ENCODE measurements around the gene CHID1. TPM values are rescaled to one million over a fixed set of nuclear protein-coding genes. Genes with fewer than 3 reads are reported as not detected.

Gene CHID1
- total RNA-seq, 2 experiments from 2014 or later: 30.6 to 71.1 TPM

DNA sequence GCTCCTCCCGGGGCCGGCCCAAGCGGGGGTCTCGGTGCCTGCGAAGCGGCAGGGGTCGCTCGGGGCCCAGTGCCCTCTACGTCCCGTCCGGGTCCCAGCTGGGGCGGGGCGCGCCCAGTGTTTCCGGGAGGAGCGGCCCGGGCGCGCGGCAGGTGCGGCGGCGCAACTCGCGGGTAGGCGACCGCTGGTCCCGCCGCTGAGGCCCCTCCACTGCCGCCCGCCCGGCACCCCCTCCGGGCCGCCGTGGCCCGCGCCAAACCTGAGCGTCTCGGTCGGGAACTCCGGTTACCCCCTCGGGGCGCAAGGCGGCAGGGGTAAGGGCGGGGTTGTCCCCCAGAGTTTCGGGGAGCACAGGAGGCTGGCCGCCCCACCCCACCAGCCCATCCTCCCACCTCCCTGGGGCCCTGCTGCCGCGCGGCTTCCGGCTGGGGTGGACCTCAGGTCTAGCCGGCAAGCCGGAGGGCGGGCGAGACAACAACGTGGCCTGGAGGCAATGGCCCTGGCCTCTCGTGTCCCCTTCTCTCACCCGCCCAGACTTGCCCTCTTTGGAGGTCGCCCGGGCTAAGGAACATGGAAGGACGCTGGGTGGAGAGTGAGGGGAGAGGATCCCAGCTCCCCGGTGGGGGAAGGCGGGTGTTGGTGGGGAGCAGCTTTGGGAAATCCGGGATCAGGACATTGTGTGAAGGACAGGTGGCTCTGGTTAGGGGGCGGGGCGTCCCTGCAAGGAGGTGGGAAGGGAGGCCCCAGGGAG, 83.3 kb downstream of the CHID1 start:
- Histone ChIP-seq H3K4me1 (ENCODE audit: insufficient read depth, low read length, poor library complexity, severe bottlenecking) (peaks cover 36% of the 10 kb centered on the region), H3K4me2 (ENCODE audit: low read length) (peak overlapping the region; percentile 76), H2AFZ (ENCODE audit: low read length) (peak overlapping the region; percentile 59; the same call in 1 of the 2 replicates), H3K9me3 (ENCODE audit: low read length) (no peaks in the 10 kb centered on the region), H3K4me3 (ENCODE audit: low read depth, low read length, poor library complexity, severe bottlenecking) (peak overlapping the region; percentile 62), H3K9me2 (ENCODE audit: insufficient read depth, low read length) (no peaks in the 10 kb centered on the region), H3K36me3 (ENCODE audit: insufficient read depth, low read length) (no peaks in the 10 kb centered on the region), H4K20me1 (ENCODE audit: insufficient read depth, low read length) (no peaks in the 10 kb centered on the region), H3K27ac (ENCODE audit: low read depth, low read length, poor library complexity, severe bottlenecking) (no peak overlapping the region), H3K79me2 (ENCODE audit: insufficient read depth, low read depth, low read length) (no peaks in the 10 kb centered on the region)
- TF ChIP-seq CTCF (conservative IDR thresholded peaks at IDR 0.05; ENCODE audit: low read length) (no peak), EZH2phosphoT487 (IDR thresholded peaks at IDR 0.05; ENCODE audit: borderline replicate concordance, low read depth, low read length) (no peak)
- CTCF ChIA-PET (ENCODE audit: unreplicated experiment): no interaction called here
- POLR2A ChIA-PET: interaction anchor here (0.8 kb wide), 1 partner anchor 8 kb away, joined by 3 read pairs; no protein-coding TSS in a partner anchor
- no TSS peak for BruUV-seq (replicated peaks)
- intact Hi-C loops (cut with micrococcal nuclease; ENCODE audit: unreplicated experiment): no loop called here
- DNase-seq (ENCODE audit: low spot score): peak; percentile 43

DNA sequence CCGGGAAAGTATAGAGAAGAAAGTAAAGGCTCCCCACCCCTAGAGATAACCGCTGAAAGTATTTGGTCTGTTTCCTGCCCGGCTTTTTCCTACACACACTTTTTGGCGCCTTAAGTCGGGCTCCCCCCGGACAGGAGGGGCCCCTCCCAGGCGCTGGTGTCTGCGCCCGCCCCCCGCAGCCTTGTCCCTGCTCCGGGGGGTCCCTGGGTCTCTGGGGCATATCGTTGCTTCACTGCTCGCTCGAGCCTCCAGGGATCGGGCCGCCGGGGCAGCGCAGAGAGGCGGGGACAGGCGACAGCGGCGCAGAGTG, 83.8 kb downstream of the CHID1 start:
- Histone ChIP-seq H3K4me1 (ENCODE audit: insufficient read depth, low read length, poor library complexity, severe bottlenecking) (peaks cover 36% of the 10 kb centered on the region), H4K20me1 (ENCODE audit: insufficient read depth, low read length) (no peaks in the 10 kb centered on the region), H2AFZ (ENCODE audit: low read length) (peak overlapping the region; percentile 59; the same call in 1 of the 2 replicates), H3K4me2 (ENCODE audit: low read length) (peak overlapping the region; percentile 76), H3K36me3 (ENCODE audit: insufficient read depth, low read length) (no peaks in the 10 kb centered on the region), H3K27ac (ENCODE audit: low read depth, low read length, poor library complexity, severe bottlenecking) (no peak overlapping the region), H3K9me3 (ENCODE audit: low read length) (no peaks in the 10 kb centered on the region), H3K9me2 (ENCODE audit: insufficient read depth, low read length) (no peaks in the 10 kb centered on the region), H3K4me3 (ENCODE audit: low read depth, low read length, poor library complexity, severe bottlenecking) (peak overlapping the region; percentile 62), H3K79me2 (ENCODE audit: insufficient read depth, low read depth, low read length) (no peaks in the 10 kb centered on the region)
- DNase-seq (ENCODE audit: low spot score): no peak
- TF ChIP-seq EZH2phosphoT487 (IDR thresholded peaks at IDR 0.05; ENCODE audit: borderline replicate concordance, low read depth, low read length) (no peak), CTCF (conservative IDR thresholded peaks at IDR 0.05; ENCODE audit: low read length) (no peak)
- intact Hi-C loops (cut with micrococcal nuclease; ENCODE audit: unreplicated experiment): no loop called here
- BruUV-seq (replicated peaks): no TSS peak
- ChIA-PET POLR2A (no interaction called here), CTCF (ENCODE audit: unreplicated experiment) (no interaction called here)

- H3K9me2 ChIP-seq (ENCODE audit: insufficient read depth, low read length): no peaks in the 10 kb centered on the region
- no peak for DNase-seq (ENCODE audit: low spot score)
- no peak overlapping the region for H3K4me3 ChIP-seq (ENCODE audit: low read depth, low read length, poor library complexity, severe bottlenecking)
- H3K4me2 ChIP-seq (ENCODE audit: low read length): peak overlapping the region; percentile 76; the same call in 1 of the 2 replicates
- ChIA-PET POLR2A (no interaction called here), CTCF (ENCODE audit: unreplicated experiment) (no interaction called here)
- TF ChIP-seq CTCF (conservative IDR thresholded peaks at IDR 0.05; ENCODE audit: low read length) (no peak), EZH2phosphoT487 (IDR thresholded peaks at IDR 0.05; ENCODE audit: borderline replicate concordance, low read depth, low read length) (no peak)
- no peaks in the 10 kb centered on the region for H4K20me1 ChIP-seq (ENCODE audit: insufficient read depth, low read length)
- no peaks in the 10 kb centered on the region for H3K79me2 ChIP-seq (ENCODE audit: insufficient read depth, low read depth, low read length)
- H3K4me1 ChIP-seq (ENCODE audit: insufficient read depth, low read length, poor library complexity, severe bottlenecking): peaks cover 36% of the 10 kb centered on the region
- intact Hi-C loops (cut with micrococcal nuclease; ENCODE audit: unreplicated experiment): no loop called here
- no TSS peak for BruUV-seq (replicated peaks)
- no peaks in the 10 kb centered on the region for H3K36me3 ChIP-seq (ENCODE audit: insufficient read depth, low read length)
- H3K27ac ChIP-seq (ENCODE audit: low read depth, low read length, poor library complexity, severe bottlenecking): no peak overlapping the region
- no peaks in the 10 kb centered on the region for H3K9me3 ChIP-seq (ENCODE audit: low read length)
- no peak overlapping the region for H2AFZ ChIP-seq (ENCODE audit: low read length)
These were observed 84.4 kb downstream of the CHID1 start for GRCh38 chr11:826227-826621.

All from OCI-LY7 (cell line).